Astrocyte (in vitro differentiated cells and primary cell): ENCODE measurements around the gene NPFFR1. TPM values are rescaled to one million over a fixed set of nuclear protein-coding genes. Genes with fewer than 3 reads are reported as not detected.

Source experiments
- DNase-seq: peaks from one replicate; pipeline ENCODE4 v3.0.0-alpha.2; 2010; ENCODE audit warnings: low read depth
- FAIRE-seq: peaks from 2 replicates; lab custom pipeline; 2011; peaks lifted over from hg19 to GRCh38; lab: Jason Lieb, UNC
- H2AFZ ChIP-seq: 2 replicates; pipeline ENCODE4 v1.6.0; 2012; ENCODE audit warnings: low read depth, low read length, inconsistent platforms
- H3K27ac ChIP-seq: 2 replicates; pipeline ENCODE4 v1.5.1; 2011; ENCODE audit warnings: low read depth, low read length, inconsistent platforms
- H3K27me3 ChIP-seq: 2 replicates; pipeline ENCODE4 v1.6.0; 2011; ENCODE audit warnings: low read length, inconsistent platforms; ENCODE audit not compliant: insufficient read depth
- H3K36me3 ChIP-seq: 2 replicates; pipeline ENCODE4 v1.5.1; 2011; ENCODE audit warnings: low read length, inconsistent platforms; ENCODE audit not compliant: insufficient read depth
- H3K4me1 ChIP-seq: 2 replicates; pipeline ENCODE4 v1.5.1; 2011; ENCODE audit warnings: low read length, inconsistent platforms; ENCODE audit not compliant: insufficient read depth
- H3K4me2 ChIP-seq: 2 replicates; pipeline ENCODE4 v1.6.0; 2012; ENCODE audit warnings: low read length, inconsistent platforms
- H3K4me3 ChIP-seq: 2 replicates; pipeline ENCODE4 v1.5.1; 2011; ENCODE audit warnings: low read depth, mild to moderate bottlenecking, low read length, inconsistent platforms; ENCODE audit not compliant: insufficient read depth
- H3K79me2 ChIP-seq: 2 replicates; pipeline ENCODE4 v1.6.0; 2012; ENCODE audit warnings: mild to moderate bottlenecking, low read length, inconsistent platforms; ENCODE audit not compliant: insufficient read depth
- H3K9ac ChIP-seq: 2 replicates; pipeline ENCODE4 v1.6.0; 2012; ENCODE audit warnings: mild to moderate bottlenecking, low read length, inconsistent platforms
- H3K9me3 ChIP-seq: 2 replicates; pipeline ENCODE4 v1.5.1; 2012; ENCODE audit warnings: low read depth, mild to moderate bottlenecking, low read length, inconsistent platforms; ENCODE audit not compliant: insufficient read depth
- H4K20me1 ChIP-seq: 2 replicates; pipeline ENCODE4 v1.6.0; 2012; ENCODE audit warnings: low read length, inconsistent platforms; ENCODE audit not compliant: insufficient read depth
- H3K27ac Mint-ChIP-seq: one replicate; pipeline ENCODE4 v1.8.0; 2021; ENCODE audit warnings: mild to moderate bottlenecking, mixed read lengths; ENCODE audit not compliant: unreplicated experiment
- H3K27me3 Mint-ChIP-seq: one replicate; pipeline ENCODE4 v1.8.0; 2021; ENCODE audit warnings: low read depth, mixed read lengths; ENCODE audit not compliant: unreplicated experiment
- H3K36me3 Mint-ChIP-seq: one replicate; pipeline ENCODE4 v1.8.0; 2021; ENCODE audit warnings: low read depth, mixed read lengths; ENCODE audit not compliant: unreplicated experiment
- H3K4me1 Mint-ChIP-seq: one replicate; pipeline ENCODE4 v1.8.0; 2021; ENCODE audit warnings: low read depth, mixed read lengths; ENCODE audit not compliant: unreplicated experiment
- H3K4me3 Mint-ChIP-seq: one replicate; pipeline ENCODE4 v1.8.0; 2021; ENCODE audit warnings: mild to moderate bottlenecking, moderate library complexity, mixed read lengths; ENCODE audit not compliant: unreplicated experiment
- H3K9me3 Mint-ChIP-seq: one replicate; pipeline ENCODE4 v1.8.0; 2021; ENCODE audit warnings: mild to moderate bottlenecking, mixed read lengths; ENCODE audit not compliant: unreplicated experiment
- CTCF ChIP-seq: IDR thresholded peaks from 2 replicates; pipeline ENCODE4 v1.5.1; 2011; ENCODE audit warnings: low read depth, mild to moderate bottlenecking, inconsistent platforms, low read length, moderate library complexity; ENCODE audit not compliant: insufficient read depth
- EZH2 ChIP-seq: IDR thresholded peaks from 2 replicates; pipeline ENCODE4 v1.6.1; 2012; ENCODE audit warnings: mild to moderate bottlenecking, low read length, inconsistent platforms; ENCODE audit not compliant: insufficient read depth
- total RNA-seq: library from RNA; stranded (reverse); gene quantifications from 2 replicates; pipeline ENCODE4 v1.2.1, GENCODE V29; 2021

The NPFFR1 gene
- total RNA-seq, 1 donor from 2014 or later = not detected

GRCh38 chr10:70315276-70315675, 31.5 kb upstream of the NPFFR1 start:
- Mint-ChIP-seq H3K36me3 (peaks cover 8% of the 10 kb centered on the region), H3K4me3 (no peak overlapping the region), H3K4me1 (no peaks in the 10 kb centered on the region), H3K27ac (no peak overlapping the region), H3K9me3 (no peaks in the 10 kb centered on the region), H3K27me3 (peaks cover 16% of the 10 kb centered on the region)
- H4K20me1 ChIP-seq = no peaks in the 10 kb centered on the region
- TF ChIP-seq EZH2 = no peak
- no peak for TF ChIP-seq CTCF
- H3K27me3 ChIP-seq = no peaks in the 10 kb centered on the region
- H3K4me1 ChIP-seq = no peaks in the 10 kb centered on the region
- no peaks in the 10 kb centered on the region for H3K79me2 ChIP-seq
- no peak overlapping the region for H3K4me2 ChIP-seq
- no peaks in the 10 kb centered on the region for H3K36me3 ChIP-seq
- H3K4me3 ChIP-seq = no peak overlapping the region
- FAIRE-seq (no peak), DNase-seq (no peak)
- no peak overlapping the region for H3K9ac ChIP-seq
- no peak overlapping the region for H3K27ac ChIP-seq
- no peaks in the 10 kb centered on the region for H3K9me3 ChIP-seq
- no peak overlapping the region for H2AFZ ChIP-seq

- H3K4me1 Mint-ChIP-seq = no peaks in the 10 kb centered on the region
- Histone ChIP-seq H3K4me1 (no peaks in the 10 kb centered on the region), H3K79me2 (no peaks in the 10 kb centered on the region), H2AFZ (no peak overlapping the region), H3K4me3 (no peak overlapping the region), H3K36me3 (no peaks in the 10 kb centered on the region), H3K9ac (no peak overlapping the region), H3K9me3 (no peaks in the 10 kb centered on the region), H4K20me1 (no peaks in the 10 kb centered on the region), H3K27me3 (no peaks in the 10 kb centered on the region), H3K4me2 (no peak overlapping the region), H3K27ac (no peak overlapping the region)
- peaks cover 8% of the 10 kb centered on the region for H3K36me3 Mint-ChIP-seq
- DNase-seq = no peak
- no peaks in the 10 kb centered on the region for H3K9me3 Mint-ChIP-seq
- no peak overlapping the region for H3K4me3 Mint-ChIP-seq
- TF ChIP-seq EZH2 (no peak), CTCF (no peak)
- no peak overlapping the region for H3K27ac Mint-ChIP-seq
- FAIRE-seq = no peak
- H3K27me3 Mint-ChIP-seq = peaks cover 17% of the 10 kb centered on the region
These were observed 29.2 kb upstream of the NPFFR1 start for GRCh38 chr10:70312972-70313371.

DNA sequence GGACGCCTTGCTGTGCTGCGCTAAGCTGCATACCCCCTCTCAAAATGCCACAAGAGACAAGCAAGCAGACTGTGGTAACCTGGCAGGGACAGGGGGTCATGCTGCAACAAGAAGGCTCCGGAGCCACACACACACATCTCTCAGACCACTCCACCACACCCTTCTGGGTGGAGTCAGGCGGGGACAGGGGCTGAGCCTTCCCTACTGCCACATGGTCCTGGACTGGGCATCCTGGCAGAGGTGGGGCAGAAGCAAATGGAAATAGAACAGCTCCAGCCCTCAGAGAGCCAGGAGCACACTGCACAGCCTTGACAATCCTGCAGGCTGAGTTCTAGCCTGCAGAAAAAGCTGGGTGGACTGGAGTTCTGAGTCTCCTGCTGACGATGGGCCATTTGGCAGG, 28.4 kb upstream of the NPFFR1 start:
- Mint-ChIP-seq H3K27ac (no peak overlapping the region), H3K4me1 (no peaks in the 10 kb centered on the region), H3K36me3 (peaks cover 10% of the 10 kb centered on the region), H3K4me3 (no peak overlapping the region), H3K9me3 (no peaks in the 10 kb centered on the region), H3K27me3 (peaks cover 17% of the 10 kb centered on the region)
- no peak overlapping the region for H3K9ac ChIP-seq
- H3K27me3 ChIP-seq = no peaks in the 10 kb centered on the region
- H3K4me3 ChIP-seq = no peak overlapping the region
- H3K9me3 ChIP-seq = no peaks in the 10 kb centered on the region
- no peaks in the 10 kb centered on the region for H3K4me1 ChIP-seq
- no peaks in the 10 kb centered on the region for H3K79me2 ChIP-seq
- FAIRE-seq (no peak), DNase-seq (no peak)
- no peaks in the 10 kb centered on the region for H4K20me1 ChIP-seq
- no peak overlapping the region for H3K4me2 ChIP-seq
- no peaks in the 10 kb centered on the region for H3K36me3 ChIP-seq
- H3K27ac ChIP-seq = no peak overlapping the region
- TF ChIP-seq EZH2 = no peak
- no peak for TF ChIP-seq CTCF
- H2AFZ ChIP-seq = no peak overlapping the region
